Neural cell (in vitro differentiated cells): ENCODE results near the gene LRRC10B. TPM values are rescaled to one million over a fixed set of nuclear protein-coding genes. Genes with fewer than 3 reads are reported as not detected.

Experiments
- H2AFZ ChIP-seq: fragments of 200-600, 300-800 bp; sonication (generic), shearing (Covaris generic); 2 replicates; pipeline ENCODE4 v1.6.0; 2014; ENCODE audit warnings: low read depth, mild to moderate bottlenecking, antibody characterized with exemption, low read length, moderate library complexity
- H3F3A ChIP-seq: fragments of 200-600 bp; shearing (Covaris generic); 2 replicates; pipeline ENCODE4 v1.6.1; 2016; ENCODE audit warnings: mild to moderate bottlenecking, moderate library complexity, mixed read lengths, antibody characterized with exemption, low read length; ENCODE audit not compliant: insufficient read depth, poor library complexity, severe bottlenecking
- H3K27ac ChIP-seq: fragments of 200-600, 300-800 bp; sonication (generic), shearing (Covaris generic); 2 replicates; pipeline ENCODE4 v1.5.1; 2014; ENCODE audit warnings: mild to moderate bottlenecking, low read length, moderate library complexity
- H3K27me3 ChIP-seq: fragments of 300-800, 200-600 bp; sonication (generic), shearing (Covaris generic); 2 replicates; pipeline ENCODE4 v1.6.0; 2014; ENCODE audit warnings: mild to moderate bottlenecking, low read depth, low read length, moderate library complexity; ENCODE audit not compliant: insufficient read depth
- H3K36me3 ChIP-seq: fragments of 300-800, 200-600 bp; sonication (generic), shearing (Covaris generic); 2 replicates; pipeline ENCODE4 v1.5.1; 2014; ENCODE audit warnings: mild to moderate bottlenecking, antibody characterized with exemption, low read length, moderate library complexity; ENCODE audit not compliant: insufficient read depth
- H3K4me2 ChIP-seq: fragments of 300-800, 200-600 bp; sonication (generic), shearing (Covaris generic); 2 replicates; pipeline ENCODE4 v1.6.0; 2014; ENCODE audit warnings: mild to moderate bottlenecking, low read length
- H3K4me3 ChIP-seq: fragments of 300-800, 200-600 bp; sonication (generic), shearing (Covaris generic); 2 replicates; pipeline ENCODE4 v1.5.1; 2014; ENCODE audit warnings: mild to moderate bottlenecking, low read length, moderate library complexity
- H3K79me2 ChIP-seq: fragments of 200-600 bp; shearing (Covaris generic); replicated peaks from 2 replicates; pipeline ENCODE4 v1.6.0; 2014; ENCODE audit warnings: mild to moderate bottlenecking, low read length, moderate library complexity; ENCODE audit not compliant: insufficient read depth
- H3K9ac ChIP-seq: fragments of 300-800, 200-600 bp; sonication (generic), shearing (Covaris generic); 2 replicates; pipeline ENCODE4 v1.6.1; 2016; ENCODE audit warnings: mild to moderate bottlenecking, low read length, mixed read lengths
- H3K9me2 ChIP-seq: fragments of 200-600 bp; shearing (Covaris generic); 2 replicates; pipeline ENCODE4 v1.6.1; 2016; ENCODE audit warnings: mild to moderate bottlenecking, low read length, mixed read lengths; ENCODE audit not compliant: insufficient read depth
- H3K9me3 ChIP-seq: fragments of 200-600, 300-800 bp; sonication (generic), shearing (Covaris generic); 2 replicates; pipeline ENCODE4 v1.6.1; 2016; ENCODE audit warnings: mild to moderate bottlenecking, mixed run types, low read length, moderate library complexity, mixed read lengths
- H4K20me1 ChIP-seq: fragments of 200-600 bp; shearing (Covaris generic); 2 replicates; pipeline ENCODE4 v1.6.1; 2016; ENCODE audit warnings: mild to moderate bottlenecking, mixed run types; ENCODE audit not compliant: insufficient read depth
- EP300 ChIP-seq: fragments of 450-650 bp; conservative IDR thresholded peaks from 2 replicates; pipeline ENCODE4 v1.6.1; 2014; ENCODE audit warnings: antibody characterized with exemption, mild to moderate bottlenecking, moderate library complexity; ENCODE audit not compliant: poor library complexity, severe bottlenecking
- EZH2 ChIP-seq: fragments of 200-600, 300-800 bp; shearing (Covaris generic), sonication (generic); IDR thresholded peaks from 2 replicates; pipeline ENCODE4 v1.6.1; 2014; ENCODE audit warnings: antibody characterized with exemption, low read length, borderline replicate concordance, mild to moderate bottlenecking; ENCODE audit not compliant: insufficient read depth, poor library complexity, severe bottlenecking
- MXI1 ChIP-seq: fragments of 450-650 bp; conservative IDR thresholded peaks from 2 replicates; pipeline ENCODE4 v1.6.1; 2014; ENCODE audit warnings: antibody characterized with exemption, mild to moderate bottlenecking; ENCODE audit not compliant: poor library complexity, severe bottlenecking
- POLR2AphosphoS5 ChIP-seq: IDR thresholded peaks from 2 replicates; pipeline ENCODE4 v1.6.1; 2012
- RAD21 ChIP-seq: fragments of 450-650 bp; conservative IDR thresholded peaks from 2 replicates; pipeline ENCODE4 v1.6.1; 2014; ENCODE audit warnings: antibody characterized with exemption, mild to moderate bottlenecking, moderate library complexity
- SMC3 ChIP-seq: fragments of 450-650 bp; conservative IDR thresholded peaks from 2 replicates; pipeline ENCODE4 v1.6.1; 2014; ENCODE audit warnings: antibody characterized with exemption, mild to moderate bottlenecking, moderate library complexity; ENCODE audit not compliant: poor library complexity
- TAF1 ChIP-seq: IDR thresholded peaks from 2 replicates; pipeline ENCODE4 v1.6.1; 2012; ENCODE audit warnings: low read depth
- polyA plus RNA-seq: library from polyadenylated mRNA; depleted of rRNA; stranded (reverse); fragments of >200 nt; gene quantifications from 2 replicates; pipeline ENCODE4 v1.2.3, GENCODE V29; 2014
- TF ChIP-seq, protein P1 (sequence below): IDR thresholded peaks from 2 replicates; pipeline ENCODE4 v1.6.1; 2012; ENCODE audit warnings: borderline replicate concordance
- TF ChIP-seq, protein P2 (sequence below): fragments of 450-650 bp; IDR thresholded peaks from 2 replicates; pipeline ENCODE4 v1.5.1; 2014; ENCODE audit warnings: antibody characterized with exemption, mild to moderate bottlenecking, moderate library complexity; ENCODE audit not compliant: poor library complexity, severe bottlenecking

Gene LRRC10B
- polyA plus RNA-seq, 1 donor from 2014 or later, result 12.4 TPM

DNA sequence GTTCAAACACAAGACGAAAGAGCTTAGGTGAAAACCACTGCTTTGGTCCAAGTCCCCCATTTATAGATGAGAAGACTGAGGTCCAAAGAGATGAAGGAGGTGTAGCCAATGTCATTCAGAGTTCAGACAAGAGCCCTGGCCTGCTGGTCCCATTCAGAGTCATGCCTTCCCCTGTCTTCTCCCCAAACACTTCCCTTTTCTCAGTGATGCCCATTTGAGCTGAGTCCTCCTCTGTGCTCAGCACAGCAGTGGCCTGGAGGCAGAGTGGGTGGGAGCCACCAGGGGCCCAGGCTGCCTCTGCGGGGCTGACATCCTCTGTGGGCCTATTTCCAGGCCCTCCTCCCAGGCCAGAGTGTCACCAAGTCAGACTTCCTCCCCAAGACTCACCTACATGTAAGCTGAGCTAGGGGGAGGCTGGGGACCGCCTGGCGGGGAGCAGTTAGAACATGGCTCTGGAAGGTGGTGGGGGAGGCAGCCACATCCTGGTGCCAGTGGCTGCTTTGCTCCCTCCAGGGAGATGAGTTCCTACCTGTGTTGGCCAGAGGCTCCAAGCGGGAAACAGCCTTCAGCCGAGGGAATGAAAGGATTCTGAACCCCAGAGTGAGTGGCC, 22.4 kb upstream of the LRRC10B start:
- TF ChIP-seq, protein P1, sequence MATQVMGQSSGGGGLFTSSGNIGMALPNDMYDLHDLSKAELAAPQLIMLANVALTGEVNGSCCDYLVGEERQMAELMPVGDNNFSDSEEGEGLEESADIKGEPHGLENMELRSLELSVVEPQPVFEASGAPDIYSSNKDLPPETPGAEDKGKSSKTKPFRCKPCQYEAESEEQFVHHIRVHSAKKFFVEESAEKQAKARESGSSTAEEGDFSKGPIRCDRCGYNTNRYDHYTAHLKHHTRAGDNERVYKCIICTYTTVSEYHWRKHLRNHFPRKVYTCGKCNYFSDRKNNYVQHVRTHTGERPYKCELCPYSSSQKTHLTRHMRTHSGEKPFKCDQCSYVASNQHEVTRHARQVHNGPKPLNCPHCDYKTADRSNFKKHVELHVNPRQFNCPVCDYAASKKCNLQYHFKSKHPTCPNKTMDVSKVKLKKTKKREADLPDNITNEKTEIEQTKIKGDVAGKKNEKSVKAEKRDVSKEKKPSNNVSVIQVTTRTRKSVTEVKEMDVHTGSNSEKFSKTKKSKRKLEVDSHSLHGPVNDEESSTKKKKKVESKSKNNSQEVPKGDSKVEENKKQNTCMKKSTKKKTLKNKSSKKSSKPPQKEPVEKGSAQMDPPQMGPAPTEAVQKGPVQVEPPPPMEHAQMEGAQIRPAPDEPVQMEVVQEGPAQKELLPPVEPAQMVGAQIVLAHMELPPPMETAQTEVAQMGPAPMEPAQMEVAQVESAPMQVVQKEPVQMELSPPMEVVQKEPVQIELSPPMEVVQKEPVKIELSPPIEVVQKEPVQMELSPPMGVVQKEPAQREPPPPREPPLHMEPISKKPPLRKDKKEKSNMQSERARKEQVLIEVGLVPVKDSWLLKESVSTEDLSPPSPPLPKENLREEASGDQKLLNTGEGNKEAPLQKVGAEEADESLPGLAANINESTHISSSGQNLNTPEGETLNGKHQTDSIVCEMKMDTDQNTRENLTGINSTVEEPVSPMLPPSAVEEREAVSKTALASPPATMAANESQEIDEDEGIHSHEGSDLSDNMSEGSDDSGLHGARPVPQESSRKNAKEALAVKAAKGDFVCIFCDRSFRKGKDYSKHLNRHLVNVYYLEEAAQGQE, result no peak
- TF ChIP-seq MXI1, result no peak
- no peak overlapping the region for H3K27ac ChIP-seq
- H3K9ac ChIP-seq, result no peak overlapping the region

DNA sequence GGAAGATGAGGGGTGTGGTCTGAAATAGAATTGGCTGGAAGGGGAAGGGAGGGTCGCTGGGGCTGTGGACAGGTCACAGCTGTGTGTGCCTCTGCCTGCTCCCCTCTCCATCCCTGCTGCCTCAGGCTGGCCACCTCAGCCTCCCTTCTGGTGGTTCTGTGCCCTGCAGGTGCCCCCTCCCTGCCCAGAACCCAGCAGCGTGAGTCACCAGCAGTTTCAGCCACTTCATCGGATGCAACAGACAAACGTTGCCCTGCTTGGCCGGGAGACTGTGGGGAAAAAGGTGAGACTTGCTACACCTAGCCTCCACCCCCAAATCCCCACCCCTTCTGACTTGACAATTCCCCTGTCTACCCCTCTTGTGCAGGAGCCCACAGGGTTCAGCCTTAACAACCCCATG, 21.8 kb upstream of the LRRC10B start:
- no peak overlapping the region for H3K9ac ChIP-seq
- no peak overlapping the region for H3K4me3 ChIP-seq
- H4K20me1 ChIP-seq, result no peaks in the 10 kb centered on the region
- H3K36me3 ChIP-seq, result no peaks in the 10 kb centered on the region
- no peaks in the 10 kb centered on the region for H3K27me3 ChIP-seq
- no peak overlapping the region for H3K27ac ChIP-seq
- H3K9me2 ChIP-seq, result no peaks in the 10 kb centered on the region
- no peaks in the 10 kb centered on the region for H3K9me3 ChIP-seq
- no peak overlapping the region for H2AFZ ChIP-seq
- H3K79me2 ChIP-seq, result no peaks in the 10 kb centered on the region
- H3K4me2 ChIP-seq, result no peak overlapping the region
- H3F3A ChIP-seq, result no peaks in the 10 kb centered on the region
- TF ChIP-seq TAF1 (no peak), POLR2AphosphoS5 (no peak), MXI1 (no peak), RAD21 (no peak), EZH2 (no peak), EP300 (no peak), SMC3 (no peak)
- TF ChIP-seq, protein P1, result no peak
- TF ChIP-seq, protein P2, sequence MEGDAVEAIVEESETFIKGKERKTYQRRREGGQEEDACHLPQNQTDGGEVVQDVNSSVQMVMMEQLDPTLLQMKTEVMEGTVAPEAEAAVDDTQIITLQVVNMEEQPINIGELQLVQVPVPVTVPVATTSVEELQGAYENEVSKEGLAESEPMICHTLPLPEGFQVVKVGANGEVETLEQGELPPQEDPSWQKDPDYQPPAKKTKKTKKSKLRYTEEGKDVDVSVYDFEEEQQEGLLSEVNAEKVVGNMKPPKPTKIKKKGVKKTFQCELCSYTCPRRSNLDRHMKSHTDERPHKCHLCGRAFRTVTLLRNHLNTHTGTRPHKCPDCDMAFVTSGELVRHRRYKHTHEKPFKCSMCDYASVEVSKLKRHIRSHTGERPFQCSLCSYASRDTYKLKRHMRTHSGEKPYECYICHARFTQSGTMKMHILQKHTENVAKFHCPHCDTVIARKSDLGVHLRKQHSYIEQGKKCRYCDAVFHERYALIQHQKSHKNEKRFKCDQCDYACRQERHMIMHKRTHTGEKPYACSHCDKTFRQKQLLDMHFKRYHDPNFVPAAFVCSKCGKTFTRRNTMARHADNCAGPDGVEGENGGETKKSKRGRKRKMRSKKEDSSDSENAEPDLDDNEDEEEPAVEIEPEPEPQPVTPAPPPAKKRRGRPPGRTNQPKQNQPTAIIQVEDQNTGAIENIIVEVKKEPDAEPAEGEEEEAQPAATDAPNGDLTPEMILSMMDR, result no peak

More for the DNA sequence above, 22.4 kb upstream of the LRRC10B start:
- no peaks in the 10 kb centered on the region for H4K20me1 ChIP-seq
- H3K4me3 ChIP-seq, result no peak overlapping the region
- no peaks in the 10 kb centered on the region for H3F3A ChIP-seq
- H3K9me3 ChIP-seq, result no peaks in the 10 kb centered on the region
- no peak overlapping the region for H3K4me2 ChIP-seq
- H3K79me2 ChIP-seq, result no peaks in the 10 kb centered on the region
- H2AFZ ChIP-seq, result no peak overlapping the region
- H3K27me3 ChIP-seq, result no peaks in the 10 kb centered on the region
- no peaks in the 10 kb centered on the region for H3K36me3 ChIP-seq
- H3K9me2 ChIP-seq, result no peaks in the 10 kb centered on the region
